Naive thymus-derived CD8-positive, alpha-beta T cell (primary cell): Measurements from ENCODE around the gene P3R3URF. TPM values are rescaled to one million over a fixed set of nuclear protein-coding genes. Genes with fewer than 3 reads are reported as not detected.

Experiments used
- polyA plus RNA-seq, 3 donors: library from polyadenylated mRNA; unstranded; fragments of 300-500 nt; fragmentation: Illumina TruSeq; gene quantifications; one replicate each; pipeline ENCODE4 v1.2.3, GENCODE V29; 2021
- total RNA-seq, 8 experiments: library from RNA in 2 of 8; stranded (reverse) in 2 of 8; gene quantifications; one replicate each; pipeline ENCODE4 v1.2.3 and lab custom pipeline; 2021 to 2026

Gene P3R3URF
- total and polyA plus RNA-seq, 5 experiments from 2014 or later = not detected

Other genes starting within 250 kb of the P3R3URF start
- gene PIK3R3, start 43.9 kb downstream of the P3R3URF start, total RNA-seq = under 1 TPM; 0.41 to 0.52 TPM
- gene PIK3R3, start 43.9 kb downstream of the P3R3URF start, polyA plus RNA-seq = 1 to 10 TPM in 1 of 3 donors, under 1 TPM in 2; 0.82 to 1.4 (median 0.98) TPM
- gene TSPAN1, start 1.4 kb downstream of the P3R3URF start, total RNA-seq = not detected
- not detected for gene TSPAN1, start 1.4 kb downstream of the P3R3URF start, polyA plus RNA-seq
- 10 to 100 TPM; 46.0 to 52.3 TPM for gene POMGNT1, start 21.9 kb upstream of the P3R3URF start, total RNA-seq
- 10 to 100 TPM; 23.5 to 33.4 (median 24.0) TPM for gene POMGNT1, start 21.9 kb upstream of the P3R3URF start, polyA plus RNA-seq
- under 1 TPM; 0.33 to 0.65 TPM for gene LURAP1, start 26.8 kb upstream of the P3R3URF start, total RNA-seq
- under 1 TPM in 1 of 3 donors, not detected in 2; 0.30 TPM for gene LURAP1, start 26.8 kb upstream of the P3R3URF start, polyA plus RNA-seq
- 1 to 10 TPM in 1 of 2 experiments, under 1 TPM in 1; 0.80 to 1.0 TPM for gene RAD54L, start 71.3 kb upstream of the P3R3URF start, total RNA-seq
- under 1 TPM in 1 of 3 donors, not detected in 2; 0.27 TPM for gene RAD54L, start 71.3 kb upstream of the P3R3URF start, polyA plus RNA-seq
- 10 to 100 TPM; 38.6 to 40.2 TPM for gene LRRC41, start 127.1 kb upstream of the P3R3URF start, total RNA-seq
- gene LRRC41, start 127.1 kb upstream of the P3R3URF start, polyA plus RNA-seq = 10 to 100 TPM; 43.7 to 46.5 (median 44.6) TPM
- gene UQCRH, start 127.2 kb upstream of the P3R3URF start, total RNA-seq = 100 to 1,000 TPM; 130 to 148 TPM
- 100 to 1,000 TPM; 293 to 371 (median 330) TPM for gene UQCRH, start 127.2 kb upstream of the P3R3URF start, polyA plus RNA-seq
- 10 to 100 TPM; 21.7 to 29.7 TPM for gene NSUN4, start 164.3 kb upstream of the P3R3URF start, total RNA-seq
- gene NSUN4, start 164.3 kb upstream of the P3R3URF start, polyA plus RNA-seq = 10 to 100 TPM; 10.3 to 14.0 (median 12.3) TPM
- 10 to 100 TPM in 1 of 2 experiments, 1 to 10 TPM in 1; 8.9 to 10.2 TPM for gene FAAH, start 217.8 kb upstream of the P3R3URF start, total RNA-seq
- 1 to 10 TPM in 2 of 3 donors, under 1 TPM in 1; 0.46 to 2.2 (median 1.4) TPM for gene FAAH, start 217.8 kb upstream of the P3R3URF start, polyA plus RNA-seq